B cell (primary cell): ENCODE results near the gene MPND.

Experiments
- CTCF ChIP-seq: fragments of 200-600 bp; IDR thresholded peaks from one replicate; pipeline ENCODE4 v1.8.0; 2022; ENCODE audit warnings: antibody characterized with exemption, mild to moderate bottlenecking
- EZH2 ChIP-seq: IDR thresholded peaks from 2 replicates; pipeline ENCODE4 v1.6.1; 2012; ENCODE audit warnings: borderline replicate concordance, low read depth, mild to moderate bottlenecking, moderate library complexity, low read length; ENCODE audit not compliant: insufficient read depth, poor library complexity, severe bottlenecking

DNA sequence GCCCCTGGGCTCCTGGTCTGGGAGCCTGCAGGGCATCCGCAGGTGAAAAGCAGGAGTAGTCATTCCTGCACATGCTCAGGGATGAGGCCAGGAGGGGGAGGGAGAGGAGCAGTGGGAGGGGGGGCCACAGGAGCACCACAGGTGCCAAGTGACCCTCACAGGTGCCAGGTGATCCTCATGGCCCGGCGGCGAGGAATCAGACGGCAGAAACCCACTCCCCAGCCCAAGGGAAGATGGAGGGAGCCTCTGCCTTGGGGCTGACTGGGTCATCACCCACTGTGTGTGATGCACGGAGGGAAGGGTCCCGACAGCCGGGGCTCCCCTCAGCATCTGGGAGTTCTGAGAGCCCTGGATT is 29.6 kb downstream of the MPND start:
- TF ChIP-seq CTCF (no peak), EZH2 (no peak)
